ENCODE results near the gene ARHGEF3.

Gene ARHGEF3

GRCh38 chr3:56792193-56792592, 9.6 kb downstream of the ARHGEF3 start:
- DNase-seq, result peak; percentile 21

GRCh38 chr3:56790016-56790821, 11.5 kb downstream of the ARHGEF3 start:
- DNase-seq, result no peak

DNA sequence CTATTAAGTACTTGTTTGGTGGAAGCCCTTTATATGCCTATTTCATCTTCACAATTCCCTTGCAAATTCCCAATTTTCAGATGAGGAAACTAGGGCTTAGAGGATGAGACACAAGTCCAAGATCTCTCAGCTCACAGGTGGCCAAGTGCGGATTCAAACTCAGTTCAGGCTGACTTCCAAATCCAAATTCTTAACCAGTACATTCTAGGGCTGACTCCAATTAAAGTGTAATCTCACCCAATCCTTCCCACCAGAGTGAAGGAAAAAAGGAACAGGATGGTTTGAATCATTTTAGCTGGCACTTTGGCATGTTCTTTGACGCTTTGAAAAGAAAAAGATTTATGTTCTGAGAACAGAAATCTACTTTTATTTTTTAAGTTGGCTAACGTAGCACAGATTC, 12.7 kb downstream of the ARHGEF3 start:
- DNase-seq, result no peak

DNA sequence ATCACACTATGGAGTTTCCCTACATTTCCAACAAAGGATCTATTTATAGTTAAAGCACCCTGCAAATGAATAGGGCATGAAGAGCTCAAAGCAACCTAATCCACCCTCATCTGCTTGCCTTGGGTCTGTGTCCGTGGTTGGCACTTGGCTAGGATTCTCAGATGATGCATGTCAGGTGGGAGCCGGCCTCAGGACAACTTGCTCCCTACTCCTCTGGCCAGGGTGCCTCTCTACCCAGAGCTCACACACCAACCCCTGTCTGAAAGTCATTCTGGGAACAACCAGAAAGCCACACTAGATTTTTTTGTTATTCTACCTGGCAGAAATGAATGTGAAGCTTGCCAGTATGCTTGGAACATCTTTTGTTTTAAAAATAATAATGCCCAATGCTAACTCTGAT, 13.2 kb downstream of the ARHGEF3 start:
- DNase-seq, result no peak

GRCh38 chr3:56787784-56788256, 13.9 kb downstream of the ARHGEF3 start:
- peak; percentile 28 for DNase-seq

GRCh38 chr3:56787258-56787775, 14.4 kb downstream of the ARHGEF3 start:
- peak; percentile 23 for DNase-seq

GRCh38 chr3:56785499-56785898, 16.2 kb downstream of the ARHGEF3 start:
- DNase-seq, result peak; percentile 41

- no peak for DNase-seq
Measured at GRCh38 chr3:56784448-56785001, 17.2 kb downstream of the ARHGEF3 start.

DNA sequence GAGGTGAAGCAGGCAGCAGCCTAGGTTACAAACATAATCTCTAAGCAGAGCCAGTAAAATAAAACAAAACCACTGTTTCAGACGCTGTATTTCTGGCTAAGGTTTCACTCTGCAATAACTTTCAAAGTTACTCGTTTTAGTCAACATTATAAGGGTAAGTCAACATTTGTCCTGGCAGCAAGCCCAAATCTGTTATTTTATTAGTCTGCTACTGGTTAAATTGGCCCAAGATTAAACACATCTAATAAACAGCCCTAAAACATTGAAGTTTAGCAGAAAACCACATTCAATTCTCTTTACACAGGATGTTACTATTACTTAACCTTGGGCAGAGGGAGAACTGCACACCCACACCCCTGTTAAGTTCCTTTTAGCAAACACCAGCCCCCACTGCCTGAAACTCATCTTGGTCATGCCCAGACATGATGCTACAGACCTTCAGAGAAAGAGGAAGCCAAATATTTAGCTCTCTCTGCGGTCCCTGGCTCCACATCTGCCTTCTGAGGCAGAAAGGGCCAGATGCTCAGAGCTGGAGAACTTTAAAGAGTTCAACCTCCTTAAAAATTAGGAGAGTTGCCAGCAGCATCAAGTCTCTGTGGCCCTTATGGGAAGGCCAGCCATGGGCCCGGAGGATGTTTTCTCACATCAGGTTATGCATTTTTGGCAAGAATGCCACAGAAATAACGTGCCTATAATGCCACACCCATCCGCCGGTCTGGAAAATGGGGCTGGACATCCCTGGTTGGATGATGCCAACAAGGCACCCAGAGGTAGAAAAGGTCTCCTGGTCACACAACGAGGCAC, 17.9 kb downstream of the ARHGEF3 start:
- peak; percentile 50 for DNase-seq

DNA sequence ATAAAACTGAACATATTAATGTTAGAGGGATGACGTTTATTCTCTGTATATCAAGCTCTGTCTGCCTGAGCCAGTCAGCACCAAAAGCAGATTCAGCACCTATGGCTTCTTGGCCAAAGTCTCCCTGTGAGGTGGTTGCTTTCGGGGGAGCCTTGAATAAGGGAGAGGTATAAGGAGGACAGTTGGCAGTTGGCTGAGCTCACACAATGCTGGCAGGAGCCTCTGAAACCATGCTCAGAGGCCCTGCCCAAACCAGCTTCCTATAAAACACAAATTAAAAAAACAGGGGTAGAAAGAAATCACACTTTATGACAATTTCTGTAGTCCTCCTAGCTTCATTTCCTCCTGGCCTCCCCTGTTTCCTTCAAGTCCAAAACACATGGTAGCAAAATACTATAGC, 18.8 kb downstream of the ARHGEF3 start:
- DNase-seq, result no peak

GRCh38 chr3:56782215-56782614, 19.5 kb downstream of the ARHGEF3 start:
- peak; percentile 28 for DNase-seq

GRCh38 chr3:56781762-56782161, 20.0 kb downstream of the ARHGEF3 start:
- DNase-seq, result no peak

- no peak for DNase-seq
Measured at GRCh38 chr3:56780936-56781335, 20.8 kb downstream of the ARHGEF3 start.

GRCh38 chr3:56778893-56779292, 22.9 kb downstream of the ARHGEF3 start:
- DNase-seq, result peak; percentile 40

- peak; percentile 55 for DNase-seq
Measured at GRCh38 chr3:56776556-56776950, 25.2 kb downstream of the ARHGEF3 start.

DNA sequence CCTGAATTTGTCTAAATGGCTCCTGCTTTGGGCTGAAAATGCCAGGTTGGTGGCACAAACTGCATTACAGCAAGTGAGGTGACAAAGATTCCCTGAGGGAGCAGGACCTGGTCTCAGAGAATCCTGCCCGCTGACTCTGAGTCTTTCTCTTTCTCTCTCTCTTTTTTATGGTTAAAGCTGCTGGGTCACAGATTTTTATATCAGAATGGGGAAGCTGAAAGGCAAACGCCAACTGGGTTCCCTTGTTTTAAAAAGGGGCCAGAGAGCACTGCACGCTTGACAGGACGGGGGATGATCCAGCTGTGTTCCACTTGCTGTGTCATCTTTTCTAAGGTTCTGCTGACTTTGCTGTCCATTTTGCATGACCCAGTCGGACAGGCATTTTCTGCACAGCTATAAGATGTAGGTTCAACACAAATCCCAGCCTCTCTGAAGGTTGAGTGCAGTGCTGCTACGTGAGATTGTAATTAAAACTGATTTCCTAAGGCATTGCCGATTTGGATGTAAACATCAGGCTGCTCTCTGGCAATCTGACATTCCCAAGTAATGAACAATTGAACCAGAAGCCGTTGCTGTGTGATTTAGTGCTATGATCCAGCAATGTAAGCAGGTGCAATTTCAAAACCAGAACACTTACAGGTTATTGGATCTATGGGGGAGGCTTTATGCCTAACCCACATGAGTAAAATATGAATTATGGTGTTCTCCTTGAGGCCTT, 25.8 kb downstream of the ARHGEF3 start:
- DNase-seq, result no peak

GRCh38 chr3:56775445-56775837, 26.3 kb downstream of the ARHGEF3 start:
- DNase-seq, result no peak

DNA sequence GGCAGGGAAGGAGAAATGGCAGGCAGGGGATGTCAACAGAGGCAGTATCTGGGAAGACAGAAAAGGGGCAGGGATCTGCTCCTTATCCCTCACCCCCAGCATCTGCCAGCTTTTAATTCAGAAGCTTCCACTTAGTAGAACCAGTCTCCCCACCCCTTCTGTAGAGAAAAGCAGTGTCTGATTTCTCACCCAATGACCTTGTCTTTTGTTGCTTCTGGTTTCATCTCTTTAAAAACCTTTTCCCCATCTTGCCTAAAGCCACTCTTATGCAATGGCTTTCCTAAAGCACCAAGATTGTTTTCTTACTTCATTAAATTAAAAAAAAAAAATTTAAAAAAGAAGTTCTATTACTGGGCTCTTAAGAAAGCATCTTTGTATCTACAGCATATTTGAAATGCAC, 27.8 kb downstream of the ARHGEF3 start:
- DNase-seq, result no peak

DNA sequence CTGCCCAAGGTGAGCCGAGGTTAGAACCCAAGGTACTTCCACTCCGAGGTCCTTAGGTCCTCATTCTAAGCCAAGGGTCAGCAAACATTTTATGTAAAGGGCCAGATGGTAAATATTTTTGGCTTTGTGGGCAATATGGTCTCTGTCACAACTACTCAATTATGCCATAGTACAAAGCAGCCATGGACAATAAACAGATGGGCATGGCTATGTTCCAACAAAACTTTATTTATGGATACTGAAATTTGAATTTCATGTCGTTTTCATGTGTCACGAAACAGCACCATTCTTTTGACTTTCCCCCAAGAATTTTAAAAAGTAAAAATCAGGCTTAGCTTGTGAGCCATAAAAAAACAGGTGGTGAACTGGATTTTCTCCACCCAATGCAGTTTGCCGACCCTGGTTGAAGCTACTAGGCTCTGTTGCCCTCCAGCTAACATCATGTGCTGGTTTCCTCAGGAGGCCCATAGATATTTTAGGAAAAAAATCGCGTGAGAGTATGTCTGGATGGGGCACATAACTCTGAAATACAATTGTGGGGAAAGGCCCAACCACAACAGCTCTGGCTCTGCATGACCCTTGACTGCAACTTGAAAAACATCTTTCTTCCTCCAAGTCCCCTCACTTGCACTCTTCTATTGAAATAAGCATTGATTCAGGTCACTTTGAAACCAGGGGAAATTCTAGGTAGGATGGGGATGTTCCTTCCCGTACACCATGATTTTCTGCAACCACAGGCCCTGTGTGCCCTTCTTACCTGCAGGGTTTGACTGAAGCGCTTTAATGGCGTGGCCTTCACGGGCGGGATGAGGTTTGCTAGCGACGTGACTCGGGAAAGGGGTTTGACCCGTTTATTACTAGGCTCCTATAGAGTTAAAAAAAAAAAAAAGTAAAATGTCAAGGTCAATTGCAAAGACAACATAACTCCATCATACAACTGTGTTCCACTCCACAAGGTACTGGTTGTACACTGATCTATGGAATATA, 28.5 kb downstream of the ARHGEF3 start:
- DNase-seq, result no peak

DNA sequence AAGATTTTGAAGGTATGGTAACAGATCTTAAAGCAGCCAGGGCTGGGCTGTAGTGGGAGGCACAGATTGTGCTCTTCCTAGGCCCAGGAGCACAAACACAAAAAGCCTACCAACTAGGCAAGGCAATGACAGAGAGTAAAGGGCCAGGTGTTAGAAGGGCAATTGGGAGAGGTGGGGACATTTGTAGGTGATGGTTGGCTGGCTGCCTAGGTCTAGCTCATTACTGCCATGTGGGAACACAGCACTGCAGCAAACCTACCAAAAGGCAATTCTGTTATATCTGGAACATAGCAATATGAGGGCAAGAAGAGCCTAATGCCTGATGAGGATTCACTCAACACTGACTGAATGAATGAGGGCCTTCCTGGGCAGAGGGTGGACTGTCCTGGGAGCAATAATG, 30.4 kb downstream of the ARHGEF3 start:
- DNase-seq, result no peak

- DNase-seq, result peak; percentile 65
Measured at GRCh38 chr3:56769116-56769707, 32.5 kb downstream of the ARHGEF3 start.
